GM18907 (cell line): ENCODE data around the gene HTR3E.
"Not testable (repeated sequence)": the region's sequence is repeated elsewhere in the genome, so short reads cannot be mapped to it uniquely, and the experiment has no call there.

Experiments
- ATAC-seq: cut with Tn5 transposase; IDR thresholded peaks from one replicate; pipeline ENCODE4 v1.9.1; 2021; ENCODE audit warnings: mild to moderate bottlenecking, moderate library complexity; ENCODE audit not compliant: unreplicated experiment

The HTR3E gene, protein sequence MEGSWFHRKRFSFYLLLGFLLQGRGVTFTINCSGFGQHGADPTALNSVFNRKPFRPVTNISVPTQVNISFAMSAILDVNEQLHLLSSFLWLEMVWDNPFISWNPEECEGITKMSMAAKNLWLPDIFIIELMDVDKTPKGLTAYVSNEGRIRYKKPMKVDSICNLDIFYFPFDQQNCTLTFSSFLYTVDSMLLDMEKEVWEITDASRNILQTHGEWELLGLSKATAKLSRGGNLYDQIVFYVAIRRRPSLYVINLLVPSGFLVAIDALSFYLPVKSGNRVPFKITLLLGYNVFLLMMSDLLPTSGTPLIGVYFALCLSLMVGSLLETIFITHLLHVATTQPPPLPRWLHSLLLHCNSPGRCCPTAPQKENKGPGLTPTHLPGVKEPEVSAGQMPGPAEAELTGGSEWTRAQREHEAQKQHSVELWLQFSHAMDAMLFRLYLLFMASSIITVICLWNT

GRCh38 chr3:184096811-184097383 lies at the start of gene HTR3E:
HTR3E (plus strand) TSS chr3:184097064; CDS start chr3:184097530, 466 bp downstream.
- ATAC-seq, result no peak

GRCh38 chr3:184050217-184050847 lies 46.5 kb upstream of the HTR3E start:
- no peak for ATAC-seq

- no peak for ATAC-seq
These were observed 44.1 kb upstream of the HTR3E start, which contains the start of gene HTR3C for GRCh38 chr3:184052767-184053166. HTR3C (plus strand) TSS chr3:184053047; CDS start chr3:184053081, 34 bp downstream.

GRCh38 chr3:184058029-184058428 lies 38.8 kb upstream of the HTR3E start:
- no peak for ATAC-seq

DNA sequence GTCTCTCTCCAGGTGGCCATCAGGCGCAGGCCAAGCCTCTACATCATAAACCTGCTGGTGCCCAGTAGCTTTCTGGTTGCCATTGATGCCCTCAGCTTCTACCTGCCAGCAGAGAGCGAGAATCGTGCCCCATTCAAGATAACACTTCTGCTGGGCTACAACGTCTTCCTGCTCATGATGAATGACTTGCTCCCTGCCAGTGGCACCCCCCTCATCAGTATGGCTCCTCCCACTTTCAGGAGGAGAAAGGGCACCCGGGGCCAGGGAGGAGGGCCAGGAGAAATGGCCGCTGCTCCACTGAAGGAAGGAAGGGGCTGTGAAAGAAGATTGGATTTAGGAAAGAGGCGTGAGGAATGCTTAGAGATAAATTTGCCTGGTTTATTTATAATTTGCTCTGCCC lies 37.4 kb upstream of the HTR3E start:
- no peak for ATAC-seq

- no peak for ATAC-seq
These were observed 34.2 kb upstream of the HTR3E start for GRCh38 chr3:184062637-184063036.

GRCh38 chr3:184066211-184066610 lies 30.7 kb upstream of the HTR3E start:
- ATAC-seq, result no peak

- no peak for ATAC-seq
These were observed 29.2 kb upstream of the HTR3E start for GRCh38 chr3:184067573-184068055.

- no peak for ATAC-seq
These were observed 28.5 kb upstream of the HTR3E start for GRCh38 chr3:184068344-184068743.

- ATAC-seq, result not testable (repeated sequence)
These were observed 25.7 kb upstream of the HTR3E start for GRCh38 chr3:184071142-184071541.

GRCh38 chr3:184073621-184074020 lies 23.2 kb upstream of the HTR3E start:
- ATAC-seq, result no peak

GRCh38 chr3:184075901-184076300 lies 21.0 kb upstream of the HTR3E start:
- no peak for ATAC-seq

DNA sequence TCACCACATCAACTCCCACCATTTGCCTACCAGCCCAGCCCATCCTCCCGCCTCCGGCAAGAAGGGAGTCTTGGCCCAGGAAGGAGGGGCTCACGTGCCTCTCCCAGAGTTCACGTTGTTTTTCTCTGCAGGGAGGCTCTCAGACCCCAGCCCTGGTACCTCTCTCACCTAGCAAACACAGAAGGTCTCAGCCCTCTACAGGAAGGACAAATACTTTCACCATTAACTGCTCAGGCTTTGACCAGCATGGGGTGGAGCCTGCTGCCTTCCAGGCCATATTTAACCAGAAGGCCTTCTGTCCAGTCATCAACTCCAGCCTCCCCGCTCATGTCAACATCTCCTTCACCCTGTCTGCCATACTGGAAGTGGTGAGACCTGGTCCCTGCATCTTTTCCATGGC lies 19.0 kb upstream of the HTR3E start:
- no peak for ATAC-seq

DNA sequence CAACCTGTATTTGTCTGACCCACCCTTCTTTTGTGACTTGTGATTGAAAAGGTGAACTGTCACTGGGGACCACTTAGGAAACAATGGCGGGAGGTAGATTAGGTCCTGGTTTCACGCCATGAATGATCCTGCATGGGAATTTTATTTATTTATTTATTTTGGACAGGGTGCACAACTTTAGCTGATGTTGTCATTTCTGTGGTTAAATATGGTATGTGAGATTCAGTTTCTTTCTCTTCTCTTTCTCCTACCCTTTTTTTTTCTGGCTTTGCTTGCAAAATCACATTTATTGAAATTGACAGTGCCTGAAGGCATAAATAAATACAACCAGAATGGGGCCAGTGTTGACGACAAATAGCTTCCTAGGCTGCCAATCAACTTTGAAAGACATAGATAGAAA lies 18.0 kb upstream of the HTR3E start:
- ATAC-seq, result no peak

DNA sequence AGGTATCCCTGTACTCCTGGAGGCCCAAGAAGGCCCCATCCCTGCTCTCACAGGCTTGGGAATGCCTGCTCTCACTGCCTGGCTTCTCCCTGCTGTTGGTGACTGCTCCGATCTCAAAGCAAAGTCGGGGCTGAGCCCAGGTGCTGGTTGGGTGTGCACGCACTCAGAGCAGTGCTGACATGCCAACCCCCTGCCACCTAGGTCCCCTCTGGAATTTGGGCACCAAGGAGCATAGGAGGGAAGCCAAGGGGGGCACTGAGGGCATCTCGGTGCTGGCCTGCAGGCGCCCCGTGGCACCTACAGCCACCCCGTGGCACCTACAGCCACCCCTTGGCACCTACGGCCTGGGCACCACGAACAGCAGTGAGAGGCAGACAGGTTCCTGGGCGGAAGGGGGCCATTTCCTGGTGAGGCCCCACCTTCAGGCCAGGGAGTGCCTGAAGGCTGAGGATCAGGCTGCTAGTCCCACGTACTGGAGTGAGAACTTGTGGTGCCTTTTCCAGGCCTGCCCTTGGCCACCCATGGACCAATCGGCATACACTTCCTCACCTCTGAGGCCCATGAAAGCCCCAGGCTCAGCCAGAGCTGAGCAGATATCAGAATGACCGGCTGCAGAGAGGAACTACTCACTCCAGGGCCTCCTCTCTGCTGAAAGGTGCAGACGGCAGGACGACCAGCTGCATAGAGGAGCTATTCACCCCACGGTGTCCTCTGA lies 15.6 kb upstream of the HTR3E start:
- ATAC-seq, result no peak

GRCh38 chr3:184082034-184082433 lies 14.8 kb upstream of the HTR3E start:
- ATAC-seq, result no peak

DNA sequence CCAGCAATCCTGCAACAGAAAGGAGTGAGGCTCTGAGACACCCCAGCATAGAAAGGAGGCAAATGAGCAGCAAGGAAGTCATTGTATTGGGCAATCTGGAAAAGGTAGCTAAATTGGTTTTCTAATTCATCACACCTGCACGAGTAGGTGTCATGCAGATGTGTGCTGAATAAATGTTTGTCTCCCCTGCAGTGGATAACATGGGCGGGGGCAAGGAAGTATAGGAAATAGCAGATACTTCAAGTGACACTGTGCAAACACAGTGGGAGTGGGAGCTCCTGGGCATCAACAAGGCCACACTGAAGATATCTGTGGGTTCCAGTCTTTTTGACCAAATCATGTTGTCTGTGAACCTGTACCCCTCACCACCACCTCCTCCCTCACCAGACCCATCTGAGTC lies 14.4 kb upstream of the HTR3E start:
- no peak for ATAC-seq

DNA sequence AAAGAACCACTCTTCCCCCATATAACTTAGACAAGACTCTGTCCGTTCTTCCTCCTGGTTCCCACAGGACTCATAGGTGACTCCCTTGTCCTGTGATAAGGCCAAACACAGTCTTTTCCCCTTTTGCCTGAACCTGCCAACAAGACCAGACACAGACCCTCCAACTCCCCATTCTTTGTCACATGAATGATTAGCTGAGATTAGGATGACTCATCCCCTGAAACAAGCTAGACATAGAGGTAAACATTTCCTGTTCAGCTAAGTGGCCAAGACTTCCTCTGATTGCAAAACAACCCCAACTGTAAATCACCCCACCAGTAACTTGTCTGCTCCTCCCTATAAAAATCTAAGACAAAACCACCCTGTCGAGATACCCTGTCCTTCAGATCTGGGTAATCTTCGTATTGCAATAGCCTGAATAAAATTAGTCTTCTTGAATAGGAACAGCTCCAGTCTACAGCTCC lies 11.4 kb upstream of the HTR3E start:
- ATAC-seq, result no peak

- no peak for ATAC-seq
These were observed 4.7 kb upstream of the HTR3E start for GRCh38 chr3:184092199-184092598.

GRCh38 chr3:184097556-184097955 lies 692 bp downstream of the HTR3E start:
- ATAC-seq, result no peak
